Smooth muscle cell (in vitro differentiated cells): ENCODE measurements around the gene COX14. TPM values are rescaled to one million over a fixed set of nuclear protein-coding genes. Genes with fewer than 3 reads are reported as not detected.

ENCODE experiments used
- DNase-seq: peaks from one replicate; lab custom pipeline; 2025; ENCODE audit not compliant: unreplicated experiment; lab: John Stamatoyannopoulos, UW
- H2AFZ ChIP-seq: fragments of 200-600 bp; sonication (generic); 2 replicates; pipeline ENCODE4 v1.6.0; 2016; ENCODE audit warnings: antibody characterized with exemption, low read depth, mild to moderate bottlenecking
- H3F3A ChIP-seq: fragments of 200-600 bp; sonication (generic); 2 replicates; pipeline ENCODE4 v1.6.0; 2017; ENCODE audit warnings: antibody characterized with exemption, low read depth
- H3K27ac ChIP-seq: fragments of 200-600 bp; sonication (generic); 2 replicates; pipeline ENCODE4 v1.5.1; 2016; ENCODE audit warnings: low read depth, mild to moderate bottlenecking
- H3K27me3 ChIP-seq: fragments of 200-600 bp; sonication (generic); 2 replicates; pipeline ENCODE4 v1.6.1; 2016; ENCODE audit warnings: low read depth, mild to moderate bottlenecking
- H3K36me3 ChIP-seq: fragments of 200-600 bp; sonication (generic); 2 replicates; pipeline ENCODE4 v1.5.1; 2016; ENCODE audit warnings: low read depth
- H3K4me1 ChIP-seq: fragments of 200-600 bp; sonication (generic); 2 replicates; pipeline ENCODE4 v1.5.1; 2016; ENCODE audit warnings: low read depth
- H3K4me2 ChIP-seq: fragments of 200-600 bp; sonication (generic); 2 replicates; pipeline ENCODE4 v1.6.0; 2016; ENCODE audit warnings: mild to moderate bottlenecking
- H3K4me3 ChIP-seq: fragments of 200-600 bp; sonication (generic); 2 replicates; pipeline ENCODE4 v1.5.1; 2016; ENCODE audit warnings: mild to moderate bottlenecking
- H3K79me2 ChIP-seq: fragments of 200-600 bp; sonication (generic); 2 replicates; pipeline ENCODE4 v1.6.0; 2016; ENCODE audit warnings: low read depth, mild to moderate bottlenecking
- H3K9ac ChIP-seq: fragments of 200-600 bp; sonication (generic); 2 replicates; pipeline ENCODE4 v1.6.0; 2016; ENCODE audit warnings: low read depth
- H3K9me3 ChIP-seq: fragments of 200-600 bp; sonication (generic); replicated peaks from 2 replicates; pipeline ENCODE4 v1.5.1; 2016; ENCODE audit warnings: low read depth
- H4K20me1 ChIP-seq: fragments of 200-600 bp; sonication (generic); 2 replicates; pipeline ENCODE4 v1.6.0; 2016; ENCODE audit warnings: low read depth
- WGBS: methylation state at CpG from one replicate; pipeline ENCODE4 v1.1.7; 2016; ENCODE audit warnings: low lambda C conversion rate; 5-methylcytosine and 5-hydroxymethylcytosine counted together
- polyA plus RNA-seq: library from polyadenylated mRNA; unstranded; fragments of >200 nt; fragmentation: Nextera tagmentation; extraction: Ambion mirVana; gene quantifications from 2 replicates; pipeline ENCODE4 v1.2.1, GENCODE V29; 2016
- total RNA-seq: library from RNA; depleted of rRNA; stranded (reverse); fragments of >200 nt; gene quantifications from 2 replicates; pipeline ENCODE4 v1.2.3, GENCODE V29; 2014
- TF ChIP-seq, protein P1 (sequence below): fragments of 200-600 bp; sonication (generic); IDR thresholded peaks from 2 replicates; pipeline ENCODE4 v1.5.1; 2017; ENCODE audit warnings: borderline replicate concordance, mild to moderate bottlenecking, antibody characterized with exemption; ENCODE audit not compliant: insufficient read depth, poor library complexity, severe bottlenecking

COX14 gene
- total and polyA plus RNA-seq, 2 experiments from 2014 or later = 18.6 to 67.9 TPM

DNA sequence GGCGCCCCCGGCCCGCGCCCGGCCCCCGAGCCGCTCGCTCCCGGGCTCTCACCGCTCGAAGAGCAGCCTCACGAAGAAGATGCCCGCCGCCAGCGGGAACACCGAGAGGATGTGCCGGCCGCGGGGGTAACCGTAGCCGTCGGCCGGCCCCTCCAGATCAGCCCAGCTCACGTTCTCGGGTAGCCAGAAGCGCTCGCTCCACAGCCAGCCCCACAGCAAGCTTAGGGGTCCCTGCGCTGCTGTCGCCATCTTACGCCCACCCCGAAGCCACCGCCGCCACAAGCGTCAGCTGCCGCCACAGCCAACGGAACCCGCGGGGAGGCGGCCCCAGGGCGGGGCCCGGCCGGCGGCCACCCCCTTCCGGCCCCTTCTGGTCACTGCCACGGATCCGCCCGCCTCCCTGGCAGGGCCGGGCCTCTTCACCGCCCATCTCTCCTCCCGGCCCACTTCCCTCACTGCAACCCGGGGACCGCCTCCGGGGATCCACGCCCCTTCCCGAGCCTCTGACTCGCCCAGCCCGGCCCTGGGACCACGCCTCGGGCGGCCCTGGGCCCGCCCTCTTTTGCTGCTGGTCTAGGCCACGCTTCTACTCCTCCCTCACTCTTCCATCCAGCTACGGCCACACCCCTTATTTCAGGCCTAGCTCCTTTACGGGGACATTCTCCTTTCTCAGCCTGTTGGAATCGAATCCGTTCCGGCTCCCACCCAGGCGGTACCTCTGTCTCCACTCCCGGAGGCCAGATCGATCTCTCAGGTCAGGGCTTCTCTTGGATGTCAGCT lies 55.2 kb downstream of the COX14 start, which contains the start of gene CERS5:
Gene CERS5, minus strand, starts transcription at position 321 of the 780 bp plus-strand sequence. Its CDS starts 72 bp downstream, at position 249.
- peak within 1 kb of the TSS; percentile 74 for H2AFZ ChIP-seq

More for the DNA sequence above, 55.2 kb downstream of the COX14 start, which contains the start of gene CERS5:
- peaks cover 13% of the 10 kb centered on the region for H3F3A ChIP-seq
- no peaks in the 10 kb centered on the region for H3K9me3 ChIP-seq
- H3K36me3 ChIP-seq = no peaks in the 10 kb centered on the region
- peak within 1 kb of the TSS; percentile 85 for H3K4me2 ChIP-seq
- DNase-seq = peak; percentile 93
- peaks cover 48% of the 10 kb centered on the region for H3K79me2 ChIP-seq
- 0% methylated on average over 29 of the region's 70 CpGs for WGBS
- peaks cover 8% of the 10 kb centered on the region for H3K4me1 ChIP-seq
- peak within 1 kb of the TSS; percentile 97 for H3K9ac ChIP-seq
- H3K4me3 ChIP-seq = peak within 1 kb of the TSS; percentile 99
- TF ChIP-seq, protein P1, sequence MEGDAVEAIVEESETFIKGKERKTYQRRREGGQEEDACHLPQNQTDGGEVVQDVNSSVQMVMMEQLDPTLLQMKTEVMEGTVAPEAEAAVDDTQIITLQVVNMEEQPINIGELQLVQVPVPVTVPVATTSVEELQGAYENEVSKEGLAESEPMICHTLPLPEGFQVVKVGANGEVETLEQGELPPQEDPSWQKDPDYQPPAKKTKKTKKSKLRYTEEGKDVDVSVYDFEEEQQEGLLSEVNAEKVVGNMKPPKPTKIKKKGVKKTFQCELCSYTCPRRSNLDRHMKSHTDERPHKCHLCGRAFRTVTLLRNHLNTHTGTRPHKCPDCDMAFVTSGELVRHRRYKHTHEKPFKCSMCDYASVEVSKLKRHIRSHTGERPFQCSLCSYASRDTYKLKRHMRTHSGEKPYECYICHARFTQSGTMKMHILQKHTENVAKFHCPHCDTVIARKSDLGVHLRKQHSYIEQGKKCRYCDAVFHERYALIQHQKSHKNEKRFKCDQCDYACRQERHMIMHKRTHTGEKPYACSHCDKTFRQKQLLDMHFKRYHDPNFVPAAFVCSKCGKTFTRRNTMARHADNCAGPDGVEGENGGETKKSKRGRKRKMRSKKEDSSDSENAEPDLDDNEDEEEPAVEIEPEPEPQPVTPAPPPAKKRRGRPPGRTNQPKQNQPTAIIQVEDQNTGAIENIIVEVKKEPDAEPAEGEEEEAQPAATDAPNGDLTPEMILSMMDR = no peak
- peak within 1 kb of the TSS; percentile 97 for H3K27ac ChIP-seq
- H3K27me3 ChIP-seq = no peaks in the 10 kb centered on the region
- H4K20me1 ChIP-seq = peaks cover 36% of the 10 kb centered on the region

Other genes starting within 250 kb of the COX14 start
- gene FAIM2, start 208.3 kb upstream of the COX14 start, total RNA-seq = 0.04 and 0.67 TPM in 2 replicates
- gene FAIM2, start 208.3 kb upstream of the COX14 start, polyA plus RNA-seq = 1.2 and 1.6 TPM in 2 replicates
- gene AQP2, start 161.5 kb upstream of the COX14 start, total RNA-seq = 0.13 and 0.22 TPM in 2 replicates
- gene AQP2, start 161.5 kb upstream of the COX14 start, polyA plus RNA-seq = 0.14 and 0.99 TPM in 2 replicates
- not detected in 2 replicates for gene AQP5, start 150.4 kb upstream of the COX14 start, total RNA-seq
- 1.5 TPM in 1 of 2 replicates, not detected in the other for gene AQP5, start 150.4 kb upstream of the COX14 start, polyA plus RNA-seq
- gene AQP6, start 139.3 kb upstream of the COX14 start, total RNA-seq = not detected in 2 replicates
- gene AQP6, start 139.3 kb upstream of the COX14 start, polyA plus RNA-seq = not detected in 2 replicates
- gene RACGAP1, start 86.7 kb upstream of the COX14 start, total RNA-seq = 18.3 and 52.3 TPM in 2 replicates
- gene RACGAP1, start 86.7 kb upstream of the COX14 start, polyA plus RNA-seq = 11.4 and 13.7 TPM in 2 replicates
- 0.36 and 0.45 TPM in 2 replicates for gene ASIC1, start 54.6 kb upstream of the COX14 start, total RNA-seq
- gene ASIC1, start 54.6 kb upstream of the COX14 start, polyA plus RNA-seq = 0.69 and 1.5 TPM in 2 replicates
- 39.6 and 47.8 TPM in 2 replicates for gene SMARCD1, start 26.9 kb upstream of the COX14 start, total RNA-seq
- gene SMARCD1, start 26.9 kb upstream of the COX14 start, polyA plus RNA-seq = 24.1 and 28.3 TPM in 2 replicates
- not detected in 2 replicates for gene GPD1, start 8.2 kb upstream of the COX14 start, total RNA-seq
- 0.24 TPM in 1 of 2 replicates, not detected in the other for gene GPD1, start 8.2 kb upstream of the COX14 start, polyA plus RNA-seq
- gene CERS5, start 55.1 kb downstream of the COX14 start, total RNA-seq = 53.5 and 58.1 TPM in 2 replicates
- 95.7 and 102 TPM in 2 replicates for gene CERS5, start 55.1 kb downstream of the COX14 start, polyA plus RNA-seq
- 154 and 204 TPM in 2 replicates for gene LIMA1, start 171.3 kb downstream of the COX14 start, total RNA-seq
- 39.6 and 68.3 TPM in 2 replicates for gene LIMA1, start 171.3 kb downstream of the COX14 start, polyA plus RNA-seq